ENCODE measurements around the gene PROS1.

- no peak for TF ChIP-seq REST (IDR thresholded peaks at IDR 0.05; ENCODE audit: insufficient read depth in 1 of 2, low read depth in 2 of 2, low read length in 2 of 2)
- no peak for TF ChIP-seq POLR2AphosphoS5 (IDR thresholded peaks at IDR 0.05; ENCODE audit: low read depth, low read length)
Observed at GRCh38 chr3:94011233-94011711, 37.6 kb upstream of the PROS1 start.
